K562 (cell line): ENCODE results near the gene PURA. TPM values are rescaled to one million over a fixed set of nuclear protein-coding genes. Genes with fewer than 3 reads are reported as not detected.

ENCODE experiments used
- CSDE1 ChIP-seq, 2 experiments: fragments of 450-650 bp; IDR thresholded peaks; 2 replicates each; pipeline ENCODE4 v1.6.1; 2016; ENCODE audit warnings: mild to moderate bottlenecking in 1 of 2
- DPF2 ChIP-seq: fragments of 450-650 bp; IDR thresholded peaks from 2 replicates; pipeline ENCODE4 v1.6.1; 2016
- EGR1 ChIP-seq: fragments of 450-650 bp; conservative IDR thresholded peaks from 2 replicates; pipeline ENCODE4 v1.6.1; 2017; ENCODE audit warnings: mild to moderate bottlenecking
- ETV6 ChIP-seq, 3 experiments: fragments of 150-350 bp in 1 of 3; sonication (generic) in 1 of 3; formaldehyde crosslinking in 1 of 3; IDR thresholded peaks; 2 replicates each; pipeline versions ENCODE4 v1.6.1 to v1.8.0; 2014 to 2022; ENCODE audit warnings: borderline replicate concordance in 2 of 3, low read depth in 2 of 3, antibody characterized with exemption in 1 of 3, low read length in 1 of 3, mild to moderate bottlenecking in 1 of 3, missing genetic modification reagents in 1 of 3
- GATA2 ChIP-seq: sonication (generic); formaldehyde crosslinking; IDR thresholded peaks from 2 replicates; pipeline ENCODE4 v1.4.0; 2020; ENCODE audit warnings: mild to moderate bottlenecking, missing genetic modification reagents
- HDAC1 ChIP-seq, 2 experiments: fragments of 450-650 bp; IDR thresholded peaks; 2 replicates each; pipeline ENCODE4 v1.6.1; 2016 to 2017; ENCODE audit warnings: inconsistent platforms in 1 of 2, mild to moderate bottlenecking in 1 of 2, moderate library complexity in 1 of 2
- HDAC6 ChIP-seq: IDR thresholded peaks from 2 replicates; pipeline ENCODE4 v1.6.1; 2012; ENCODE audit warnings: low read depth, mild to moderate bottlenecking, control low read depth, inconsistent platforms, low read length, moderate library complexity
- HNRNPK ChIP-seq: fragments of 200-400 bp; formaldehyde crosslinking; IDR thresholded peaks from one replicate; pipeline ENCODE4 v1.6.1; 2018; ENCODE audit warnings: mild to moderate bottlenecking, low read depth, low read length; ENCODE audit not compliant: poor library complexity, severe bottlenecking
- ILF3 ChIP-seq: fragments of 450-650 bp; IDR thresholded peaks from 2 replicates; pipeline ENCODE4 v1.6.1; 2018; ENCODE audit warnings: antibody characterized with exemption, mild to moderate bottlenecking, moderate library complexity, borderline replicate concordance
- JUND ChIP-seq, 2 experiments: IDR thresholded peaks; 2 replicates in 1 of 2; 3 replicates in 1 of 2; pipeline ENCODE4 v1.6.1; 2011; ENCODE audit warnings: borderline replicate concordance in 2 of 2, low read depth in 2 of 2, low read length in 2 of 2, improper control_type of control experiment in 1 of 2, missing biosample characterization in 1 of 2, missing genetic modification characterization in 1 of 2, missing genetic modification reagents in 1 of 2
- MYC ChIP-seq, 2 experiments: fragments of 250-450 bp in 1 of 2; sonication (Bioruptor Pico) in 1 of 2; IDR thresholded peaks; 2 replicates each; pipeline versions ENCODE4 v1.5.1 to v1.6.1; 2012 to 2021; ENCODE audit warnings: low read depth in 2 of 2, borderline replicate concordance in 1 of 2, improper control_type of control experiment in 1 of 2, low read length in 1 of 2, mild to moderate bottlenecking in 1 of 2, moderate library complexity in 1 of 2
- NR2C2 ChIP-seq, 2 experiments: fragments of 200-800 bp in 1 of 2; sonication (Bioruptor generic) in 1 of 2; sonication (generic) in 1 of 2; formaldehyde crosslinking in 1 of 2; IDR thresholded peaks; 2 replicates each; pipeline versions ENCODE4 v1.6.1 to v1.8.0; 2016 to 2022; ENCODE audit warnings: mild to moderate bottlenecking in 1 of 2, missing compliant biosample characterization in 1 of 2, missing genetic modification characterization in 1 of 2, missing genetic modification reagents in 1 of 2
- PHF20 ChIP-seq: fragments of 450-650 bp; IDR thresholded peaks from 2 replicates; pipeline ENCODE4 v1.6.1; 2018; ENCODE audit not compliant: partially characterized antibody
- PTRF ChIP-seq: fragments of 450-650 bp; IDR thresholded peaks from 2 replicates; pipeline ENCODE4 v1.6.1; 2016; ENCODE audit warnings: mild to moderate bottlenecking, missing genetic modification characterization, missing compliant biosample characterization
- PYGO2 ChIP-seq: fragments of 450-650 bp; IDR thresholded peaks from 2 replicates; pipeline ENCODE4 v1.6.1; 2016; ENCODE audit warnings: mild to moderate bottlenecking, missing genetic modification characterization, moderate library complexity, missing compliant biosample characterization
- RNF2 ChIP-seq: sonication (generic); IDR thresholded peaks from 2 replicates; pipeline ENCODE4 v1.6.1; 2016
- SIN3B ChIP-seq: fragments of 450-650 bp; IDR thresholded peaks from 2 replicates; pipeline ENCODE4 v1.6.1; 2017; ENCODE audit warnings: low read depth, mild to moderate bottlenecking, moderate library complexity
- SMARCE1 ChIP-seq: fragments of 450-650 bp; IDR thresholded peaks from 2 replicates; pipeline ENCODE4 v1.7.1; 2016; ENCODE audit warnings: mild to moderate bottlenecking
- SP2 ChIP-seq: IDR thresholded peaks from 2 replicates; pipeline ENCODE4 v1.6.1; 2011; ENCODE audit warnings: mild to moderate bottlenecking, low read depth, low read length, moderate library complexity; ENCODE audit not compliant: poor library complexity, severe bottlenecking; ENCODE audit errors: extremely low read depth
- WHSC1 ChIP-seq: IDR thresholded peaks from one replicate; pipeline ENCODE4 v1.6.1; 2012; ENCODE audit warnings: low read length, control low read depth, inconsistent platforms
- YY1 ChIP-seq, 3 experiments: IDR thresholded peaks; 2 replicates each; pipeline ENCODE4 v1.6.1; 2011; ENCODE audit warnings: low read length in 2 of 3, mild to moderate bottlenecking in 2 of 3, moderate library complexity in 2 of 3, borderline replicate concordance in 1 of 3, control low read depth in 1 of 3, low read depth in 1 of 3; ENCODE audit not compliant: insufficient read depth in 3 of 3, insufficient replicate concordance in 2 of 3, control insufficient read depth in 1 of 3, insufficient read length in 1 of 3; ENCODE audit errors: extremely low read depth in 1 of 3
- ZNF780A ChIP-seq: fragments of 250-450 bp; sonication (Bioruptor Pico); IDR thresholded peaks from 2 replicates; pipeline ENCODE4 v1.5.0; 2021; ENCODE audit warnings: mild to moderate bottlenecking
- polyA plus RNA-seq, 8 experiments: library from polyadenylated mRNA; depleted of rRNA in 4 of 8; stranded (reverse) in 5 of 8; unstranded in 3 of 8; fragments of >200 nt; fragmentation: Nextera tagmentation in 2 of 8; fragmentation: Illumina TruSeq in 1 of 8; extraction: Ambion mirVana in 2 of 8; extraction: Trizol in 1 of 8; gene quantifications; 2 replicates each; pipeline versions ENCODE4 v1.2.1 to v1.2.3, GENCODE V29; 2011 to 2014; ENCODE audit warnings: inconsistent platforms in 1 of 8, missing spikeins in 1 of 8
- total RNA-seq, 7 experiments: library from RNA; depleted of rRNA in 6 of 7; stranded (reverse); fragments of >200 nt in 6 of 7; fragmentation: Illumina TruSeq in 2 of 7; extraction: Trizol in 2 of 7; gene quantifications; 2 replicates each; pipeline versions ENCODE4 v1.2.1 to v1.2.3, GENCODE V29; 2011 to 2021; ENCODE audit warnings: low replicate concordance in 1 of 7
- TF ChIP-seq, protein P1 (sequence below): sonication (generic); formaldehyde crosslinking; IDR thresholded peaks from 2 replicates; pipeline ENCODE4 v1.8.0; 2022; ENCODE audit warnings: mild to moderate bottlenecking, missing genetic modification reagents, borderline replicate concordance

Gene PURA
- total and polyA plus RNA-seq, 9 of the 15 experiments (the other 6 are each of a cell fraction or from before 2014, with no cell fraction given), result 3.2 to 11.1 (median 5.4) TPM

DNA sequence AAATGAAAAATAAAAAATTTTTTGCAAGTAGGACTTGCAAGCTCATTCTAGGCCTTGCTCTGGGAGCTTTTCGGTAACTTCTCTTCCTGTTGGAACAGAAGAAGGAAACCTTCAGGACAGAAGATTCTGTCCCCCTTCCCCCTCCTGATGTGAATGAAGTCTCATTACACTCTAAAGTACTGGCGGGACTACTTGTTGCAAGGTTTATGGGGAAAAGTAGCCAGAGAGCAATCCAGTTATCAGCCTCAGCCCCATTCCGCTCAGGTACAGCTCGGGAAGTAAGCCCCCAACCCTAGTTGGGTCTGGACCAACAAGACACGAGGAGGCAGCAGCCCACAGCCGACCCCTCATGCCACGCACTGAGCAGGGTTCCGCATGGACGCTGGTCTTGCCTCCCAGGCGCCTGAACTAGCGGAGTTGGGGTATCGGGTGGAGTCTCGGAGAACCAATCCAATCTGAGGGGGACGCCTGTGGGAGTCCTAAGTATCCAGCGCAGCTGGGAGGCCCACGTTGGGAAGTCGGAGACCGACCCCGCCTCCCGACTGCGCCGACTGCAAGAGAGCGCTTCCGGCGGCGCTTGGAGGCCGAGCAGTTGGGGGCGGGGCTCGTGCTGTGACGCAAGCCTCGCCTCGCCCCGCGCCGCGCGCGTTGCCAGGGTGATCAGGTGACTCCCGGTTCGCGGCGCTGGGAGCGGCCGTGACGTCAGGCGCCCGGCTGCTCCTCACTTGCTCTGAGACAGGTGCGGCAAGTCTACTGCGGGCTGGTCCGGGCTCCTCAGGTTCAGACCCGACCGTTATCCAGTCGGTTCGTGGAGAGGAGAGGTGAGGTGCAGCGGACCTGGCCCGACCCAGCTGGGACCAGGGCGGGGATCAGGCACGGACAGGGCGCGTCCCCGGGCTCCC, 60.8 kb downstream of the PURA start, which contains the start of gene CYSTM1 (continued):
- TF ChIP-seq HDAC6 (no peak), ZNF780A (CRISPR knock-in tag) (no peak), RNF2 (peak; percentile 11; the same call in 1 of the 2 replicates), PTRF (tag) (no peak), DPF2 (no peak), JUND (IDR thresholded peaks at IDR 0.05; ENCODE audit: borderline replicate concordance, low read depth, low read length) (peak; percentile 80), JUND (tag; IDR thresholded peaks at IDR 0.05; ENCODE audit: borderline replicate concordance, low read depth, low read length) (peak; percentile 72; the same call in 1 of the 3 replicates), HNRNPK (no peak), YY1 (IDR thresholded peaks at IDR 0.05; ENCODE audit: borderline replicate concordance in 1 of 3, control insufficient read depth in 1 of 3, extremely low read depth in 1 of 3, insufficient read depth in 3 of 3, insufficient read length in 1 of 3, insufficient replicate concordance in 2 of 3, low read depth in 1 of 3, low read length in 2 of 3) (no peak), CSDE1 (IDR thresholded peaks at IDR 0.05) (peak in 1 of 2 experiments; percentile 46; a peak in 2 of 4 replicates), EGR1 (0 out of 2 replicates have a peak, but pooled peaks have one; percentile 19), PYGO2 (tag) (no peak), GATA2 (CRISPR knock-in tag) (no peak), SIN3B (no peak), HDAC1 (IDR thresholded peaks at IDR 0.05) (peak in 1 of 2 experiments; percentile 55; a peak in 1 of 4 replicates), WHSC1 (no peak), PHF20 (no peak), ILF3 (no peak), SP2 (no peak), NR2C2 (CRISPR knock-in tag; IDR thresholded peaks at IDR 0.05) (peak; percentile 71; the same call in 1 of the 2 replicates), NR2C2 (tag; IDR thresholded peaks at IDR 0.05) (peak; percentile 53; the same call in 1 of the 2 replicates), MYC (IDR thresholded peaks at IDR 0.05; ENCODE audit: low read depth, low read length) (peak; percentile 75), MYC (CRISPR knock-in tag; IDR thresholded peaks at IDR 0.05; ENCODE audit: borderline replicate concordance, low read depth) (no peak), ETV6 (IDR thresholded peaks at IDR 0.05; ENCODE audit: borderline replicate concordance in 1 of 2, low read depth in 2 of 2, low read length in 1 of 2) (no peak), ETV6 (CRISPR knock-in tag; IDR thresholded peaks at IDR 0.05; ENCODE audit: borderline replicate concordance) (no peak), SMARCE1 (0 out of 2 replicates have a peak, but pooled peaks have one; percentile 28)
- TF ChIP-seq, protein P1, sequence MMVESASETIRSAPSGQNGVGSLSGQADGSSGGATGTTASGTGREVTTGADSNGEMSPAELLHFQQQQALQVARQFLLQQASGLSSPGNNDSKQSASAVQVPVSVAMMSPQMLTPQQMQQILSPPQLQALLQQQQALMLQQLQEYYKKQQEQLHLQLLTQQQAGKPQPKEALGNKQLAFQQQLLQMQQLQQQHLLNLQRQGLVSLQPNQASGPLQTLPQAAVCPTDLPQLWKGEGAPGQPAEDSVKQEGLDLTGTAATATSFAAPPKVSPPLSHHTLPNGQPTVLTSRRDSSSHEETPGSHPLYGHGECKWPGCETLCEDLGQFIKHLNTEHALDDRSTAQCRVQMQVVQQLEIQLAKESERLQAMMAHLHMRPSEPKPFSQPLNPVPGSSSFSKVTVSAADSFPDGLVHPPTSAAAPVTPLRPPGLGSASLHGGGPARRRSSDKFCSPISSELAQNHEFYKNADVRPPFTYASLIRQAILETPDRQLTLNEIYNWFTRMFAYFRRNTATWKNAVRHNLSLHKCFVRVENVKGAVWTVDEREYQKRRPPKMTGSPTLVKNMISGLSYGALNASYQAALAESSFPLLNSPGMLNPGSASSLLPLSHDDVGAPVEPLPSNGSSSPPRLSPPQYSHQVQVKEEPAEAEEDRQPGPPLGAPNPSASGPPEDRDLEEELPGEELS (CRISPR knock-in tag), result no peak
